ENCODE measurements around the gene REG4.

GRCh38 chr1:119790451-119791198, 20.6 kb downstream of the REG4 start:
- TF ChIP-seq, protein P1, sequence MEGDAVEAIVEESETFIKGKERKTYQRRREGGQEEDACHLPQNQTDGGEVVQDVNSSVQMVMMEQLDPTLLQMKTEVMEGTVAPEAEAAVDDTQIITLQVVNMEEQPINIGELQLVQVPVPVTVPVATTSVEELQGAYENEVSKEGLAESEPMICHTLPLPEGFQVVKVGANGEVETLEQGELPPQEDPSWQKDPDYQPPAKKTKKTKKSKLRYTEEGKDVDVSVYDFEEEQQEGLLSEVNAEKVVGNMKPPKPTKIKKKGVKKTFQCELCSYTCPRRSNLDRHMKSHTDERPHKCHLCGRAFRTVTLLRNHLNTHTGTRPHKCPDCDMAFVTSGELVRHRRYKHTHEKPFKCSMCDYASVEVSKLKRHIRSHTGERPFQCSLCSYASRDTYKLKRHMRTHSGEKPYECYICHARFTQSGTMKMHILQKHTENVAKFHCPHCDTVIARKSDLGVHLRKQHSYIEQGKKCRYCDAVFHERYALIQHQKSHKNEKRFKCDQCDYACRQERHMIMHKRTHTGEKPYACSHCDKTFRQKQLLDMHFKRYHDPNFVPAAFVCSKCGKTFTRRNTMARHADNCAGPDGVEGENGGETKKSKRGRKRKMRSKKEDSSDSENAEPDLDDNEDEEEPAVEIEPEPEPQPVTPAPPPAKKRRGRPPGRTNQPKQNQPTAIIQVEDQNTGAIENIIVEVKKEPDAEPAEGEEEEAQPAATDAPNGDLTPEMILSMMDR (IDR thresholded peaks at IDR 0.05; ENCODE audit: low read depth, low read length, poor library complexity, severe bottlenecking) = no peak
- TF ChIP-seq EZH2phosphoT487 (IDR thresholded peaks at IDR 0.05; ENCODE audit: borderline replicate concordance, low read length) = no peak
